WTC11 (cell line): ENCODE results near the gene GRPEL2. TPM values are rescaled to one million over a fixed set of nuclear protein-coding genes. Genes with fewer than 3 reads are reported as not detected.

Experiments used
- ATAC-seq: fragments of 200-7000 bp; cut with Tn5 transposase; 2 replicates; pipeline ENCODE4 v1.10.0; 2021; ENCODE audit warnings: mild to moderate bottlenecking, moderate library complexity
- CTCF ChIA-PET: fragments of 300-600 bp; sonication (Branson Sonifier 250); formaldehyde crosslinking; loops from one replicate; lab custom pipeline; 2021; ENCODE audit warnings: antibody characterized with exemption; lab: Charles Lee
- POLR2A ChIA-PET: fragments of 350-600 bp; sonication (Branson Sonifier 250); formaldehyde crosslinking; loops from one replicate; lab custom pipeline; 2021; ENCODE audit warnings: antibody characterized with exemption; lab: Charles Lee
- DNase-seq: peaks from one replicate; pipeline ENCODE4 v3.0.0; 2021; ENCODE audit warnings: low spot score
- H3K27ac Mint-ChIP-seq: 2 replicates; pipeline ENCODE4 v1.8.0; 2021; ENCODE audit warnings: mixed read lengths
- H3K27me3 Mint-ChIP-seq: 2 replicates; pipeline ENCODE4 v1.8.0; 2021; ENCODE audit warnings: low read depth, mild to moderate bottlenecking, moderate library complexity, mixed read lengths
- H3K36me3 Mint-ChIP-seq: 2 replicates; pipeline ENCODE4 v1.8.0; 2021; ENCODE audit warnings: mixed read lengths
- H3K4me1 Mint-ChIP-seq: 2 replicates; pipeline ENCODE4 v1.8.0; 2022; ENCODE audit warnings: mixed read lengths
- H3K4me3 Mint-ChIP-seq: 2 replicates; pipeline ENCODE4 v1.8.0; 2021; ENCODE audit warnings: mild to moderate bottlenecking, moderate library complexity, mixed read lengths
- H3K9me3 Mint-ChIP-seq: 2 replicates; pipeline ENCODE4 v1.8.0; 2021; ENCODE audit warnings: mixed read lengths
- CBFB ChIP-seq: sonication (generic); formaldehyde crosslinking; IDR thresholded peaks from 2 replicates; pipeline ENCODE4 v1.8.1; 2022; ENCODE audit warnings: mild to moderate bottlenecking, low read depth, missing genetic modification reagents
- FOXK1 ChIP-seq: sonication (generic); formaldehyde crosslinking; IDR thresholded peaks from 2 replicates; pipeline ENCODE4 v1.8.0; 2022; ENCODE audit warnings: mild to moderate bottlenecking, moderate library complexity, missing genetic modification reagents
- FOXP1 ChIP-seq: sonication (generic); formaldehyde crosslinking; IDR thresholded peaks from 2 replicates; pipeline ENCODE4 v1.8.0; 2022; ENCODE audit warnings: missing genetic modification reagents, mild to moderate bottlenecking, moderate library complexity, borderline replicate concordance
- IRF1 ChIP-seq: sonication (generic); formaldehyde crosslinking; IDR thresholded peaks from 2 replicates; pipeline ENCODE4 v1.8.0; 2023; ENCODE audit warnings: missing genetic modification reagents
- JUN ChIP-seq: sonication (generic); formaldehyde crosslinking; IDR thresholded peaks from 2 replicates; pipeline ENCODE4 v1.8.0; 2023; ENCODE audit warnings: mild to moderate bottlenecking, missing genetic modification reagents
- NFATC4 ChIP-seq: fragments of 250-450 bp; sonication (Bioruptor Pico); IDR thresholded peaks from 2 replicates; pipeline ENCODE4 v1.9.0; 2021; ENCODE audit warnings: mild to moderate bottlenecking
- NR2C2 ChIP-seq: sonication (generic); formaldehyde crosslinking; IDR thresholded peaks from 2 replicates; pipeline ENCODE4 v1.8.0; 2022; ENCODE audit warnings: mild to moderate bottlenecking, missing genetic modification reagents
- OVOL2 ChIP-seq: fragments of 250-450 bp; sonication (Bioruptor Pico); IDR thresholded peaks from 2 replicates; pipeline ENCODE4 v1.9.0; 2021; ENCODE audit warnings: mild to moderate bottlenecking, borderline replicate concordance
- PRRX2 ChIP-seq: fragments of 250-450 bp; sonication (Bioruptor Pico); IDR thresholded peaks from 2 replicates; pipeline ENCODE4 v1.8.0; 2021; ENCODE audit warnings: mild to moderate bottlenecking
- RELA ChIP-seq: sonication (generic); formaldehyde crosslinking; IDR thresholded peaks from 2 replicates; pipeline ENCODE4 v1.8.1; 2022; ENCODE audit warnings: missing genetic modification reagents, mild to moderate bottlenecking, borderline replicate concordance
- SMAD3 ChIP-seq: sonication (generic); formaldehyde crosslinking; IDR thresholded peaks from 2 replicates; pipeline ENCODE4 v1.8.0; 2022; ENCODE audit warnings: missing genetic modification reagents, mild to moderate bottlenecking, borderline replicate concordance
- SOX15 ChIP-seq: fragments of 250-450 bp; sonication (Bioruptor Pico); IDR thresholded peaks from 2 replicates; pipeline ENCODE4 v1.9.0; 2021; ENCODE audit warnings: mild to moderate bottlenecking
- TEAD1 ChIP-seq: sonication (generic); formaldehyde crosslinking; IDR thresholded peaks from 2 replicates; pipeline ENCODE4 v1.8.0; 2022; ENCODE audit warnings: mild to moderate bottlenecking, missing genetic modification reagents
- TEAD4 ChIP-seq: sonication (generic); formaldehyde crosslinking; IDR thresholded peaks from 2 replicates; pipeline ENCODE4 v1.8.0; 2022; ENCODE audit warnings: mild to moderate bottlenecking, missing genetic modification reagents
- ZSCAN18 ChIP-seq: fragments of 250-450 bp; sonication (Bioruptor Pico); IDR thresholded peaks from 2 replicates; pipeline ENCODE4 v2.1.2; 2022; ENCODE audit warnings: mild to moderate bottlenecking, moderate library complexity
- total RNA-seq: library from RNA; stranded (reverse); gene quantifications from 3 replicates; pipeline ENCODE4 v1.2.3, GENCODE V29; 2021
- TF ChIP-seq, protein P1 (sequence below): sonication (generic); formaldehyde crosslinking; IDR thresholded peaks from 2 replicates; pipeline ENCODE4 v1.8.1; 2023; ENCODE audit warnings: mild to moderate bottlenecking, missing genetic modification reagents, moderate library complexity
- TF ChIP-seq, protein P2 (sequence below): sonication (generic); formaldehyde crosslinking; IDR thresholded peaks from 2 replicates; pipeline ENCODE4 v1.8.1; 2023; ENCODE audit warnings: mild to moderate bottlenecking, missing genetic modification reagents
- TF ChIP-seq, protein P3 (sequence below): sonication (generic); formaldehyde crosslinking; IDR thresholded peaks from 2 replicates; pipeline ENCODE4 v1.8.1; 2022; ENCODE audit warnings: low read depth, missing genetic modification reagents, borderline replicate concordance
- TF ChIP-seq, protein P4 (sequence below): sonication (generic); formaldehyde crosslinking; conservative IDR thresholded peaks from 2 replicates; pipeline ENCODE4 v1.8.1; 2022; ENCODE audit warnings: mild to moderate bottlenecking, missing genetic modification reagents

Gene GRPEL2
- total RNA-seq, 1 experiment from 2014 or later, result 48.6 TPM

DNA sequence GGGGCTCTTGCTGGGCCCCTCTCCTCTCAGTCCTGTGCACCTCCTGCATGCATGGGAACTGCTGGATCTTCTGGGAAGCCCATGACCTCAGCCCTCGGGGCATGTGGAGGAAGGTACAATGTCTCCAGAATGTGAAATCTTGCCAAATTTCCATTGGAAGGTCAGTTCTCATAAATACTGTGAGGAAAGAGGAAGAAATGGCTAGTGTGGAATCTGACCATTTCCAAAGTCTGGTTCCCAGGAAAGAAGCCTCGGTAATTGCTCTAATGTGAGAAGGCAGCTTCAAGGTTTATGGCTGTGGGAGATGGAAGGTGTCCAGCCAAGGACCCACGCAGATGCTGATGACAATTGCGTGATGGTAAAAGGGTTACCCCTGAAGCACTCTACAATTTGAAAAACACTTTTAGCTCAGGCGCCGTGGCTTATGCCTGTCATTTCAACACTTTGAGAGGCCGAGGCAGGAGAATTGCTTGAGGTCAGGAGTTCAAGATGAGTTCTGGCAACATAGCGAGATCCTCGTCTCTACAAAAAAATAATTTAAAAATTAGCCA is 41.9 kb downstream of the GRPEL2 start:
- peaks cover 5% of the 10 kb centered on the region for H3K4me1 Mint-ChIP-seq
- no peaks in the 10 kb centered on the region for H3K27me3 Mint-ChIP-seq
- no peaks in the 10 kb centered on the region for H3K36me3 Mint-ChIP-seq
- H3K27ac Mint-ChIP-seq, result no peak overlapping the region
- DNase-seq, result no peak
- ATAC-seq, result no peak
- ChIA-PET CTCF (interaction anchor here (0.6 to 4.1 kb wide), 5 partner anchors 16 to 178 kb away, joined by 3 to 27 read pairs (median 5); no protein-coding TSS in a partner anchor), POLR2A (no interaction called here)
- no peak for TF ChIP-seq PRRX2
- no peak for TF ChIP-seq TEAD1
- TF ChIP-seq TEAD4 (CRISPR knock-in tag), result no peak
- no peak for TF ChIP-seq SMAD3 (CRISPR knock-in tag)
- H3K4me3 Mint-ChIP-seq, result no peak overlapping the region
- peaks cover 5% of the 10 kb centered on the region for H3K9me3 Mint-ChIP-seq

- POLR2A ChIA-PET, result no interaction called here
Measured at GRCh38 chr5:149387982-149388381, 42.7 kb downstream of the GRPEL2 start.

More at GRCh38 chr5:149387982-149388381, 42.7 kb downstream of the GRPEL2 start:
- H3K4me1 Mint-ChIP-seq, result peaks cover 3% of the 10 kb centered on the region; the same call in 1 of the 2 replicates
- DNase-seq (no peak), ATAC-seq (no peak)
- H3K9me3 Mint-ChIP-seq, result peaks cover 5% of the 10 kb centered on the region
- no peaks in the 10 kb centered on the region for H3K36me3 Mint-ChIP-seq
- H3K27ac Mint-ChIP-seq, result no peak overlapping the region
- H3K4me3 Mint-ChIP-seq, result no peak overlapping the region
- no peaks in the 10 kb centered on the region for H3K27me3 Mint-ChIP-seq
- CTCF ChIA-PET, result interaction anchor here (0.6 to 4.1 kb wide), 5 partner anchors 17 to 177 kb away, joined by 3 to 27 read pairs (median 3); no protein-coding TSS in a partner anchor
- TF ChIP-seq, protein P1, sequence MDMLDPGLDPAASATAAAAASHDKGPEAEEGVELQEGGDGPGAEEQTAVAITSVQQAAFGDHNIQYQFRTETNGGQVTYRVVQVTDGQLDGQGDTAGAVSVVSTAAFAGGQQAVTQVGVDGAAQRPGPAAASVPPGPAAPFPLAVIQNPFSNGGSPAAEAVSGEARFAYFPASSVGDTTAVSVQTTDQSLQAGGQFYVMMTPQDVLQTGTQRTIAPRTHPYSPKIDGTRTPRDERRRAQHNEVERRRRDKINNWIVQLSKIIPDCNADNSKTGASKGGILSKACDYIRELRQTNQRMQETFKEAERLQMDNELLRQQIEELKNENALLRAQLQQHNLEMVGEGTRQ (CRISPR knock-in tag), result no peak
- TF ChIP-seq OVOL2 (no peak), SOX15 (no peak), RELA (CRISPR knock-in tag) (no peak), JUN (CRISPR knock-in tag) (no peak), CBFB (CRISPR knock-in tag) (no peak), NR2C2 (no peak), FOXP1 (no peak), ZSCAN18 (CRISPR knock-in tag) (no peak), IRF1 (CRISPR knock-in tag) (no peak), NFATC4 (CRISPR knock-in tag) (no peak), FOXK1 (CRISPR knock-in tag) (no peak)
- TF ChIP-seq, protein P2, sequence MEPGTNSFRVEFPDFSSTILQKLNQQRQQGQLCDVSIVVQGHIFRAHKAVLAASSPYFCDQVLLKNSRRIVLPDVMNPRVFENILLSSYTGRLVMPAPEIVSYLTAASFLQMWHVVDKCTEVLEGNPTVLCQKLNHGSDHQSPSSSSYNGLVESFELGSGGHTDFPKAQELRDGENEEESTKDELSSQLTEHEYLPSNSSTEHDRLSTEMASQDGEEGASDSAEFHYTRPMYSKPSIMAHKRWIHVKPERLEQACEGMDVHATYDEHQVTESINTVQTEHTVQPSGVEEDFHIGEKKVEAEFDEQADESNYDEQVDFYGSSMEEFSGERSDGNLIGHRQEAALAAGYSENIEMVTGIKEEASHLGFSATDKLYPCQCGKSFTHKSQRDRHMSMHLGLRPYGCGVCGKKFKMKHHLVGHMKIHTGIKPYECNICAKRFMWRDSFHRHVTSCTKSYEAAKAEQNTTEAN (CRISPR knock-in tag), result no peak
- TF ChIP-seq, protein P3, sequence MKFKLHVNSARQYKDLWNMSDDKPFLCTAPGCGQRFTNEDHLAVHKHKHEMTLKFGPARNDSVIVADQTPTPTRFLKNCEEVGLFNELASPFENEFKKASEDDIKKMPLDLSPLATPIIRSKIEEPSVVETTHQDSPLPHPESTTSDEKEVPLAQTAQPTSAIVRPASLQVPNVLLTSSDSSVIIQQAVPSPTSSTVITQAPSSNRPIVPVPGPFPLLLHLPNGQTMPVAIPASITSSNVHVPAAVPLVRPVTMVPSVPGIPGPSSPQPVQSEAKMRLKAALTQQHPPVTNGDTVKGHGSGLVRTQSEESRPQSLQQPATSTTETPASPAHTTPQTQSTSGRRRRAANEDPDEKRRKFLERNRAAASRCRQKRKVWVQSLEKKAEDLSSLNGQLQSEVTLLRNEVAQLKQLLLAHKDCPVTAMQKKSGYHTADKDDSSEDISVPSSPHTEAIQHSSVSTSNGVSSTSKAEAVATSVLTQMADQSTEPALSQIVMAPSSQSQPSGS (CRISPR knock-in tag), result no peak
- TF ChIP-seq, protein P4, sequence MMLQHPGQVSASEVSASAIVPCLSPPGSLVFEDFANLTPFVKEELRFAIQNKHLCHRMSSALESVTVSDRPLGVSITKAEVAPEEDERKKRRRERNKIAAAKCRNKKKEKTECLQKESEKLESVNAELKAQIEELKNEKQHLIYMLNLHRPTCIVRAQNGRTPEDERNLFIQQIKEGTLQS, result no peak
